ENCODE data around the gene TICAM2.
A peak's percentile ranks its signal among the peaks of the same experiment; 100 is the strongest.

TICAM2 gene

GRCh38 chr5:115599502-115599901, 2.8 kb downstream of the TICAM2 start:
- no peak for TF ChIP-seq CTCF (IDR thresholded peaks at IDR 0.05; ENCODE audit: extremely low read depth, insufficient read depth, missing control alignments)
- in situ Hi-C loops (cut with MboI; ENCODE audit: low pct_unique_long_range_greater_than_20kb, low sequenced_read_pairs, unreplicated experiment) = no loop called here
- peak; percentile 42 for DNase-seq (ENCODE audit: low spot score)

- TF ChIP-seq CTCF (IDR thresholded peaks at IDR 0.05; ENCODE audit: extremely low read depth, insufficient read depth, missing control alignments) = no peak
- no peak for DNase-seq (ENCODE audit: low spot score)
- in situ Hi-C loops (cut with MboI; ENCODE audit: low pct_unique_long_range_greater_than_20kb, low sequenced_read_pairs, unreplicated experiment) = no loop called here
These were observed 7.9 kb downstream of the TICAM2 start for GRCh38 chr5:115594128-115595047.

GRCh38 chr5:115589043-115589442, 13.2 kb downstream of the TICAM2 start:
- in situ Hi-C loops (cut with MboI; ENCODE audit: low pct_unique_long_range_greater_than_20kb, low sequenced_read_pairs, unreplicated experiment) = no loop called here
- TF ChIP-seq CTCF (IDR thresholded peaks at IDR 0.05; ENCODE audit: extremely low read depth, insufficient read depth, missing control alignments) = no peak
- DNase-seq (ENCODE audit: low spot score) = no peak

GRCh38 chr5:115588640-115589039, 13.6 kb downstream of the TICAM2 start:
- DNase-seq (ENCODE audit: low spot score) = no peak
- no peak for TF ChIP-seq CTCF (IDR thresholded peaks at IDR 0.05; ENCODE audit: extremely low read depth, insufficient read depth, missing control alignments)
- in situ Hi-C loops (cut with MboI; ENCODE audit: low pct_unique_long_range_greater_than_20kb, low sequenced_read_pairs, unreplicated experiment) = no loop called here

- no peak for DNase-seq (ENCODE audit: low spot score)
- in situ Hi-C loops (cut with MboI; ENCODE audit: low pct_unique_long_range_greater_than_20kb, low sequenced_read_pairs, unreplicated experiment) = no loop called here
- peak; percentile 47 for TF ChIP-seq CTCF (IDR thresholded peaks at IDR 0.05; ENCODE audit: extremely low read depth, insufficient read depth, missing control alignments)
These were observed 15.6 kb downstream of the TICAM2 start for GRCh38 chr5:115586525-115587146.

- TF ChIP-seq CTCF (IDR thresholded peaks at IDR 0.05; ENCODE audit: extremely low read depth, insufficient read depth, missing control alignments) = no peak
- in situ Hi-C loops (cut with MboI; ENCODE audit: low pct_unique_long_range_greater_than_20kb, low sequenced_read_pairs, unreplicated experiment) = no loop called here
- no peak for DNase-seq (ENCODE audit: low spot score)
These were observed 17.0 kb downstream of the TICAM2 start for GRCh38 chr5:115585265-115585664.

Data from GM13977 (cell line).